Germinal center (tissue), 1 donor: ENCODE results near the gene CNGB1.
"Not testable (repeated sequence)": the region's sequence is repeated elsewhere in the genome, so short reads cannot be mapped to it uniquely, and the experiment has no call there.

Source experiments
- DNase-seq: peaks from one replicate; pipeline ENCODE4 v3.0.0; 2012; ENCODE audit warnings: mixed read lengths, low spot score

The CNGB1 gene

DNA sequence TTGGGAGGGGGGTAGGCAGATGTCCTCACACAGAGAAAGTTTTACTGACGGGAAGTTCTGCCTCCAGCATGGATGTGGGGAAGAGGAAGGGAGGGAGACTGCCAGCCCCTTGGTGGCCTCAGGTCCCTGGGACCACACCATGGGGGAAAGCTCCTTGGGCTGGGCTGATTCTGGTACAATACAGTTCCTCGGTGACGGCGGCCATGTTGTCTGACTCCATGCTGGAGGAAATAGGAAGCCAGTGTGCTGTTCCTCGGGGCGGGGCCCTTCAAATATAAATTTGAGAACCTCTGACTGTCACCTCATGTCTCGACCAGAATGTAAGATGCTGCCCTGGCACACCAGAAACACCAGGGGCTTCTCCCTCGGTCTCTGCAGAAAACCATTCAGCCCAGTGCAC lies 66.8 kb downstream of the CNGB1 start:
- DNase-seq: no peak

DNA sequence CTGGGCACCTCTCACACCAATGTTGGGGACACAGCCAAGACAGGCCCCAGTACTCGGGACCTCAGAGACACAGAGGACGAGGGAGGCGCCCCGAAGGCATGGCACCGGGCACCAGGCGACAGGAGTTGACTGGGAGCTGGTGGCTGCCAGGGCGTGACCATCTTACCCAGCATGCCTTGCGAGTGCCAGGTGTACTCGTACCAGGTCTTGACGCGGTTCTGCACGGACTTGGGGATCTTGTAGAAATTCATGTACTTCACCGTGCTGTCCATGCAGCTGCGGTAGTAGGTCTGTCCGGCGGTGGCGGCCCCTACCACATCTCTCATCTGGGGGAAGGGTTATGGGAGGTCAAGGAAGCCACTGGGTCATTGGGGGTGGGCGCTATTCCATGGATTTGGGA lies 67.3 kb downstream of the CNGB1 start:
- DNase-seq: no peak

DNA sequence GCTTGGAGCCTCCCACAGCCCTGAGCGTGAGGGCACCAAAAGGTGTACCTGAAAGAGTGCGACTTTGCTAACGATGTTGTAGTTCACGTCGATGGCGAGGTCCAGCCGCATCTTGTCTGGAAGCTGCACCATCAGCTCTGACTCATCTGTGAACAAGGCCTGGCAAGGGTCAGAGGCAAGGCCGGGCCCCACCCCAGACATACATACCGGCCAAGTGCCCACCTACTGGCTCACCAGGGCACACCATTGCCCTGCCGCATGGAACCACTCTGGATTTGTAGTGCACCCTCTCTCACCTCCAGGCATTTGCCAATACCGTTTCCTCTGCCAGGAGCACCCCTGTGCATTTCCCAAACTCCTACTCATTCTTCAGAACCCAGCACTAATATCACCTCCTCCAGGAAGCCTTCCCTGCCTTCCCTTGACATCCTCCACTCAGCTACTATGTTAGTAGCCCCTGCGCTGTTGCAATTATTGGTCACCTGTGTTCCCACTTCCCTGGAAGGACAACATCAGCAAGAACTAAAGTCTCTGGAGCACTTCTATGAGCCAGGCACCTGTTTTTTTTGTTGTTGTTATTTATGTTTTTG lies 69.4 kb downstream of the CNGB1 start:
- DNase-seq: no peak

DNA sequence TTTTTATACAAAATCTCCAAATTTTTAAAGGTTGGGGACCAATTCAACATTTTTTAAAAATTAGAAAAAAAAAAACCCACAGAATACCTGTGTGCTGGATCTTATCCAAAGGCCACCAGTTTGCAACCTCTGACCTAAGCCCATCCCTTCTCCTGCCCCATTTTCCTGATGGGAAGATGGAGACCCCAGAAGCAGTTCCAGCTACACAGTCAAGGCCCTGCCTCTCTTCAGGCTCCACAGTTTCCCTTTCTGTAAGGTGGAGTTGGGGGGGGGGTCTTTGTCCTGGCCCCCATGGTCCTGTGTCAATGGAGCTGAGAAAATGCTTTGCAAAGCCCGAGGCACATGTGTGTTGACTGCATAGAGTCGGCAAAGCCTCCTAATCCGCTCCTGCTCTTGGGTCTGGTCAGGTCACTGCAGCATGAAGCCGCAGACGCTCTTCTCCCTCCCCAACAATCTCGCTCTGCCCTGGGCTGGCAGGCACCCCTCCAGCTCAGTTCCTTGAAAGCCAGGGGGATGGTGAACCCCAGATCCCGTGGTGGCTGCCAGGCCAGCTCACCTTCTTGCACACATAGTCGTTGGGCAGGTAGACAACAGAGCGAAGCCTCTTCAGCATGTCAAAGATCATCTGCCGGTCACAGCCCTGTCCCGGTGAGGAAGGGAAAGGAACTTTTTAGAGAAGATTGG lies 70.0 kb downstream of the CNGB1 start:
- DNase-seq: no peak

DNA sequence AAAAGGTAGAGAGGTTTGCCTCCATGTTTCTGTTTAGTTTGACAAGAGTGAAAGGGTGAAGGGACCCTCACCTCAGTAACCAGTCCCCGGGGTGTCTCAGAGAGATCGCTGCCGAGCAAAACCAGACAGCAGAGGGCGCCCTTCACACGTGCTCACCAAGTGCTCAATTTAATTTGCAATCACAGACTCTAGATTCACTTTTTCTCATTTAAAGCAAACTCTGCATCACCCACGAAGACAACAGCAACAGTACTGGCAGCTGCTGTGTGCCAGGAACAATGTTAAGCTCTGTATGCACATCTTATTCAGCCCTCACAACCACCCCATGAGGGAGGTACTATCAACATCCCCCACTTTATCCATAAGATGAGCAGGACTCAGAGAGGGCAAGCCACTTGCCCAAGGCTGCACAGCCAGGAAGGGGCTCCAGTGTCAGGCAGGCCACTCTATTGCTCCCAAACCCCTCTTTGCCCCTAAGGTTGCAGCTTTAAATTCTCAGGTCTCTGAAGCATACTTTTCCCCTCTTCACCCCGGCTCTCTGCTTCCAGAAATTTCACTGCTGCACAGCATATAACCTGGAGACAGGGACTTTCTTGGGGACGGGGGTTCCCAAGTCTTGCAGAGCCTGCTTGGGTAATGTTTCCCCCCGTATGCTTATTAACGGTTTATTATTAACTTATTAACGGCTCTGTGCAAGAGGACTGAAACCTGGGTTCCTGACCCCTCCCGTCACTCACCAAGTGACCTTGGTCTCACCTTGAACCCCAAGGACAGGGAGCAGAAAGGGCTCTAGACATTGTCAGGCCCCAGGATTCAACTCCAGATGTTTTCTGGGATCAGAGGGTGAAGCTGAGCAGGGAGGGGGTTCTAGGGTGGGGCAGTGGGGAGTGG lies 70.9 kb downstream of the CNGB1 start:
- peak; percentile 56 for DNase-seq

DNA sequence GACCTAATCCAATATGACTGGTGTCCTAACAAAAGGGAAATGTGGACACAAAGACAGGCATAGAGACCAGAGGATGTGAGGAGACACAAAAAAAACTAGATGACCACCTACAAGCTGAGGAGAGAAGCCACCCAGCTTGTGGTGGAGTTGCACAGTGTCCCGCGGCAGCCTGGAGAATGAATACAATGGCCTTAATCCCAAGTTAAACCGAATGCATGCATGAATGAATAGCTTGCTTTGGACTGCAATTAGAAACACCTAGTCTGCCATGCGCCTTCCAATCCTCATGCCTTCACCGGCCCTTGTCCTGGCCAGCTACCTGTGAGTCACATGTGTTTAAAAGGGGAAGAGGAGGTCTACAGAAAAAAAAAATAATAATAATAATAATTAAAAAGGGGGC lies 72.0 kb downstream of the CNGB1 start:
- no peak for DNase-seq

DNA sequence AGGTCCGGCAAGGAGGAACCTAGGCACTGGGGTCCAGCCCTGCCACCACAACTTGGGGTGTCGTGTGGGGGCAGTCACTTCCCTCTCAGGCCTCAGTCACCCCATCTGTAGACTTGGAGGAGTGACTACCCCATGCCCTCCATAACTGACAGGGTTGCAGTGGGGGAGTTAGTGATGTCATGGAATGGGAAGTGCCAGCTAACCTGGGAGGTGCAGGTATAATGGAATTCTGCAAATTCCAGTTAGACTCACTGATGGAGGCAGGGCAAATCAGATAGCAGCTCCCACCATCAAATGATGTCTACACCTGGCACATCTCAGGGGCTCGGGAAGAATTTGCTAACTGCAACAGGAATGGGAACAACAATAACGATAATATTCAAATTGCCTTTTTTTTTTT lies 72.9 kb downstream of the CNGB1 start:
- DNase-seq: no peak

DNA sequence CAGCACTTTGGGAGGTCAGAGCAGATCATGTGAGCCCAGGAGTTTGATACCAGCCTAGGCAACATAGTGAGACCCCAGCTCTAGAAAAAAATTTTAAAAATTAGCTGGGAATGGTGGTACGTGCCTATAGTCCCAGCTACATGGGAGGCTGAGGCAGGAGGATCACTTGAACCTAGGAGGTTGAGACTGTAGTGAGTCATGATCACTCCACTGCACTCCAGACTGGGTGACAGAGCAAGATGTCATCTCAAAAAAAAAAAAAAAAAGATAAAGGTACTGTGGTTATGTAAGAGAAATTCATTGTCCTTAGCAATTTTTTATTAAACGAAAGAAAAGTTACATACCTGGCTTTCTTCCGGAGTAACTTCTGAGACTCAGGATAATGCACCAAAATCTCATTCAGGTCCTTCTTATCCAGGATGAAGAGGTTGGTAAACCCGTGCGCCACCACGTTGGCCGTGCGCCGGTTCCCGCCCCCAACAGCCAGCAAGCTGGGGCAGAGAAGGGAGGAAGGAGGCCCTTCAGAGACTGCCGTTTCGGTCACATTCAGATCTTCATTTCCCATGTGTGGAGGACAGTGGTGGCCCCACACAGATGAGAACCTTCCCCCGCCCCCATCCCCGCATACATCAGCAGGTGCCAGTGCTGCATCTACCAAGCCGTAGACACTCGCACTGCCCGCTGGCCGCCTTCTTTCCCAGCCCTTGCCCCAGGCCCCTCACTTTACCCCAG lies 73.7 kb downstream of the CNGB1 start:
- no peak for DNase-seq

DNA sequence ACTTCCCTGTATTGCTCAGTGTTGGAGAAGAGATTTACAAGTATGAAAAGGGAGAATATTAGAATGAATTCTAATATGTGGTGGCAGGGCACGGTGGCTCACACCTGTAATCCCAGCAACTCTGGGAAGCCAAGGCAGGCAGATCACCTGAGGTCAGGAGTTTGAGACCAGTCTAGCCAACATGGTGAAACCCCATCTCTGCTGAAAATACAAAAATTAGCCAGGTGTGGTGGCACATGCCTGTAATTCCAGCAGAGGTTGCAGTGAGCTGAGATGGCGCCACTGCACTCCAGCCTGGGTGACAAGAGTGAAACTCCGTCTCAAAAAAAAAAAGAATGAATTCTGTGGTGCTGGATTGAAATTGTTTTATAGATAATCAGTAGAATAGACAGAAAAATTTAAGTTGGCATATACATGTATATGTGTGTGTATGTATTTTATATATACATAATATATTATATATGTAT lies 75.8 kb downstream of the CNGB1 start:
- not testable (repeated sequence) for DNase-seq

DNA sequence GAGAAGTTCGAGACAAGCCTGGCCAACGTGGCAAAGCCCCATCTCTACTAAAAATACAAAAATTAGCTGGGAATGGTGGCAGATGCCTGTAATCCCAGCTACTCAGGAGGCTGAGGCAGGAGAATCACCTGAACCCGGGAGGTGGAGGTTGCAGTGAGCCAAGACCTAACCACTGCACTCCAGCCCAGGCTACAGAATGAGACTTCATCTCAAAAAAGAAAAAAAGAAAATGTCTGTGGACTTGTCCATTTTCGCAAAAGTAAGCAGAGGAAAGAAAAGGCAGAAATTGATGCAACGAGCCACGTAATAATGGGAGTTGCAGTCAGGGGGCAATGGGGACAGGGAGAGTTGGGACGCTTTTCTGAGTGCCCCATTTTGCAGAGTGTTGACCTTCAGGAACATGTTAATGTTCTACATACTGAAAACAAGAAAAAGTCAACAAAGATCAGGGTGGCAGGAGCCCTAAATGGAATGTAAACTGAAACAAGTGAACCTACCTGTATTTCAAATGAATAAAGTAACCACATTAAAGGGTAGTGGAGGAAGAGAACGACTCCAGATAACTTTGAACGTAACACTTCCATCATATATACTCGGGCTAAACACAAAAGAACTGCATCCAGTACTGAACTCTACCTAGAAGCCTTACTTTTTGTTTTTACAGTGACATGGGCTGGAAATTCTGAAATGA lies 76.4 kb downstream of the CNGB1 start:
- DNase-seq: no peak

DNA sequence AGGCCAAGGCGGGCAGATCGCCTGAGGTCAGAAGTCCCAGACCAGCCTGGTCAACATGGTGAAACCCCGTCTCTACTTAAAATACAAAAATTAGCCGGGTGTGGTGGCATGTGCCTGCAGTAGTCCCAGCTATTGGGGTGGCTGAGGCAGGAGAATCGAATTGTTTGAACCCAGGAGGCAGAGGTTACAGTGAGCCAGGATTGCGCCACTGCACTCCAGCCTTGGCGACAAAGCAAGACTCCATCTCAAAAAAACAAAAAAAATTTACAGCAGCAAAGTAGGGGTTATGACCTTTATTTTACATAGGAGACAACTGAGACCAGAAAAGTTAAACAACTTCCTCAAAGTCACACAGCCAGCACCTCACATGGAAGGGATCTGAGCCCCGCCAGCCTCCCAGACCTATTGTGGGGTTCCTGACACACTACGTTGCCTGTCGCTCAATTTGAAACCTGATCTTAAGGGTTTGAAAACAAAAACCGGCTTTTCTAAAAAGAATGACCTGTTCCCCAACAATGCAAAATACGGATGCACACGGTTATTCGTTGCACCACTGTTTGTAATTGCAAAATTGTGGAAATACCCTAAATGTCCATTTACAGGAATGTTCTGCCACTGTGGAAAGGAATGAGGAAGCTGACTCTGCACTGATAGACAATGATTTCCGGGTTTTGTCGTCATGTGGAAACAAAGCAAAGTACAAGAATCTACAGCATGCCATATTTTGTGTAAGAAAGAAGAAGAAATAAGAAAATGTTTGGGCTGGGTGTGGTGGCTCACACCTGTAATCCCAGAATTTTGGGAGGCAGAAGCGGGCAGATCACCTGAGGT lies 77.2 kb downstream of the CNGB1 start:
- DNase-seq: no peak

DNA sequence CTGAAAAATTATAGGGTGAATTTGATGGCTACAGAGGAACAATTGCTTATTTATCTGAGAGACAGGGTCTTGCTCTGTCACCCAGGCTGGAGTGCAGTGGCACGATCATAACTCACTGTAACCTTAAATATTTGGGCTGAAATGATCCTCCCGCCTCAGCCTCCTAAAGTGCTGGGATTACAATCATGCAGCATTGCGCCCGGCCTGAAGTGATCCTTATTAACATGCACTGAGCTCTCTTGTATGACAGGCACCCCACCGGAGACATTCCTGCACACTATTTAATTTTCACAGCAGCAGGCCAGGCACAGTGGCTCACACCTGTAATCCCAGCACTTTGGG lies 77.7 kb downstream of the CNGB1 start:
- DNase-seq: no peak

DNA sequence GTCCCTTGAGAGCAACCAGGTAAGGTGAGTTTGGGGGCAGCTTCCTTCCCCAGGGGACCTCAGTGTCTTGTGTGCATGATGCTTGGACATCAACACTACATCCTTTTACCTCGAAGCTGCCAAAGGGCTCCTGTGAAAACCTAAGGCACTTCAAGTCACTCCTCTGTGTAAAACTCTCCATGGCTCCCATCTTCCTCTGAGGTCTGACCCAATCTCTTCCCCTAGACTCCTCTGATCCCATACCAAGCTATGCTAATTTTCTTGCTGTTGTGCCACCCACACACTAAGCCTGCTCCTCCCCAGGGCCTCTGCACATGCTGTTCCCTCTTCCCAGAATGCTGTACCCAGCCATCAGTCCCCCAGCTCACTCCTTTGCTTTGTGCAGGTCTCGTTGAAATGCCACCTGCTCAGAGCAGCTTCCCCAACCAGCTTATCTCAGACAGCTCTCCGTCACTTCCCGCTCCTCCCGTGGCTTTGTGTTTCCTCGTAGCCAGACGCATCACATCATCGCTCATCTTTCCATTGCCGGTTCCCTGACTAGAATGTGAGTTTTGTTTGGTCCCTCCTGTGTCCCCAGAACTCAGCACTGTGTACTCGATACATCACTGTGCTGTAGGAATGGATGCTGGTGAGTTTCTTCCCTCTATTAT lies 78.4 kb downstream of the CNGB1 start:
- DNase-seq: no peak

DNA sequence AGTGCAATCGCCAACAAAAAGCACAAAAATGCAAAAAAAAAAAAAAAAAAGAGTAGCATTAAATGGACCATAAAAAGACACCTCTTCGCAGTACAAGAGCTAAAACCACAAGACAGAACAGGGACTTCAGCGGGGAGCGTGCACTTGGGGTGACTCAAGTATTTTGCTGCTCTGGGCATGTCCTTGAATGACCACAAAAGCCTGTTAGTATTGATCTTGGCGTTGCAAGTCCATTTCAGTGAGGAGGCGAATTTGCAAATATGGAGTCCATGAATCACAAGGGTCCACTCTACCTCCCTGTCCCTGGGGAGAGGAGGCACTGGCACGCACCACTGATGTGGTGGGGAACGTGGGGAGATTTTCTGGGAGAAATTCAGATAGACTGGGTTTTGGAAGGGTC lies 78.9 kb downstream of the CNGB1 start:
- DNase-seq: no peak

DNA sequence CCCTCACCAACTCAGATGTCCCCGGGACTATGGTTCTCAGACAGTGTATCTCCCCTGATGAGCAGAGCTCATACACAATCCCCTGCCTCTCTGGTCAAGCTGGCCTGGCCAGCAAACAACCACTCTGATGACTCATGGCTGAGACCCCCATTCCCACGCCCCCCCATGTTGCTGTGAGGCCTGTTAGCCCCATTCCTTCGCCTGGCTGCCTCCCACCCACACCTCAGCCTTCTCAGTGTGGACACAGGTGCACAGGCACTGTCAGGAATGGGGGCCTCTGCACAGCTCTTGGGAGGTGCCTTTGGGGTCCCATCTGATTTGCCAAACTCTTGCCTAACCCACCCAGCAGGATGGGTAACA lies 80.2 kb downstream of the CNGB1 start:
- no peak for DNase-seq

DNA sequence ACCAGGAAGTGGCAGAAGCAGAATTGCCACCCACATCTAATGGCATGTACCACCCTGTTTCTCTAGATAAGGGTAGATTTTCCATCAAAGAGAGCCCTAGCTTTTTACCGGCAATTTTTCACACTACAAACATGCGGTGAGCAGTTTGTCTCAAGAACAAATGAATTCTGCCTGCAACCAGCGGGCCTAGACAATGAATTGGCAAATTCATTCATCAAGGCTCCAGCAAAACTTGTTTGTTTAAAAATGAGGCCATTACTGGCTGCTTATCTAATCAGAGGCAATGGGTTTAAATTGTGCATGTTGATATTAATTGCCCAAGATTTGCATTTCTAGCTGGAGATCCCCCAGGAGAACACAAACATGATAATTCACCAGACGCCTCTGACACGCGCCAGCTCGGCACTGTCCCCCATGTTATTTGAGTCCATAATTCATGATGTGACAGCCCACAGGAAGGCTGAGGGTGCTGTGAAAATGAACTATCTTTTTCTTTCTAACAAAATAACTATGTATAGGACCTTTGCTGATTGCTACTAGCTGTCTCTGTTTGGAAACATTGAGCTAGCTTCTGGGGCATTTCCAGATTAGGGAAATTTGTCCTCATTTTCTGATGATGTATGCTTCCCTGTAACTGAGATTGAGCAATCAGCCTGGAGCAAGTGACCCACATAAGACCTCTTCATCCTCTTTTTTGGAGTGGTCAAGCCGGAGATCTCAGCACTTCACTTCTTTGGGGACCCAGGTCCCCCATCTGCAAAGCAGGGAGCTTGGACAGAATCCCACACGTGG lies 80.8 kb downstream of the CNGB1 start:
- no peak for DNase-seq

DNA sequence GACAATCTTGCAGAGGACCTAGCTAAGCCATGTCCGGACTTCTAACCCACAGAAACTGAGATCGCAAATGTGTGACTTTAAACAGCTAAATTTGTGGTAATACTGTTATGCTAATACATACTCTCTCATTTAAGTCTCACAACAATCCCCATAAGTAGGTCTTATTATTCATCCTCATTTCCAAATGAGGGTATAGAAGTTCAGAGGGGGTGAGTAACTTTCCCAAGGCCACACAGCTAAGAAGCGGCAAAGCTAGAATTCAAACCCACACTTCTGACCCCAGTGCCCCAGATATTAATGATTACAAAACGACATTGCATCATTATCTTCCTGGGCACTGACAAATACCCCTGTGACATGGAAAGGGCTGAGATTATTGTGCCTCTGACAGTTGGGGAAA lies 81.4 kb downstream of the CNGB1 start:
- DNase-seq: no peak

DNA sequence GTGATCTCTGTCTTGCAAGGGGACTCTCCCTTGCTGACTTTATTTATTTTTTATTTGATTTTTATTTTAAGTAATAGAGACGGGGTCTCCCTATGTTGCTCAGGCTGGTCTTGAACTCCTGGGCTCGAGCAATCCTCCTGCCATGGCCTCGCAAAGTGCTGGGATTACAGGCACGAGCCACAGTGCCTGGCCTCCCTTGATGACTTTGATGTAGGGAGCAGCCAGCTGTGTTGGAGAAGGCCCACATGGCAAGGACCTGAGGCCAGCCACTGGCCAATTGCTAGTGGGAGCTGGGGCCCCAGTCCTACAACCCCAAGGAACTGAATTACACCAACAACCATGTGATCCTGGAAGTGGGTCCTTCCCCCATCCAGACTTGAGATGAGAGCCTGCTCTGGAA lies 81.8 kb downstream of the CNGB1 start:
- DNase-seq: no peak

DNA sequence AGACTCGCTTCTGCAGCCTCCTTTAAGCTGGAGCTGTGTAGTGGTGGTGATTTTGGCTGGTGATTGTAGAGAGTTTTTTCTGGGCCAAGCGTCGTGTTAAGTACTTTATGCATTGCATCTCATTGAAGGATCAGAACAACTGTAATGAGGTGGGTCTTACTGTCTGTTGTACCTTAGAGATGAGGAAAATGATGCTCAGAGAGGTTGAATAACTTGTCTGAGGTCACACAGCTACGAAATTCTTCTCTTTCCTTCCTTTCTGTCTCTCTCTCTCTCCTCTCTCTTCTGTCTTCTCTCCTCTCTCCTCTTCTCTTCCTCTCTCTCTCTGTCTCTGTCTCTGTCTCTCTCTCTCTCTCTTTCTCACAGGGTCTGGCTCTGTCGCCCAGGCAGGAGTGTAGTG lies 82.8 kb downstream of the CNGB1 start:
- DNase-seq: no peak

DNA sequence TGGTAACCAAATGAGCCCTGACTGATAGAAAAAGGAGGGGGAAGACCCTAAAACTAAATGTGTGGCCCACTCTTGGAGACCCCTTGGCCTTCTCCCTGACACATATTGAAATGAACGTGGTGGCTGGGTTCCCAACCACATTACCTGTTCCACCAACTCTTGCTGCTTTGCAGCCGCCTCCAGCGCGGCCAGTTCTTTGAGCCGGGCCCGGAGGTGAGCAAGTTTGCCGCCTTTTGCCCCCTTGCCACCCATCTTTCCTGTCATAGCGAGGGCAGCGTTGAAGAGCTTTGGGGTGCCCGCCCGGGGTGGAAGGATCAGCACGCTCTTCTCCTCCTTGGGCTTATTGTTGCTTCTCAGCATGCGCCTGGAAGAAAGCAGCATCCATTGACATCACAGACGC lies 83.2 kb downstream of the CNGB1 start:
- no peak for DNase-seq
